ENCODE data around the gene BAD. TPM values are rescaled to one million over a fixed set of nuclear protein-coding genes. Genes with fewer than 3 reads are reported as not detected.

BAD gene
- 100 to 1,000 TPM in 5 of 9 donors, 10 to 100 TPM in 4; 72.9 to 219 (median 100) TPM for total RNA-seq
- polyA plus RNA-seq: 100 to 1,000 TPM in 2 of 3 donors, 1 to 10 TPM in 1; 9.5 to 111 (median 102) TPM
- long read RNA-seq, donor 1, transcript BAD-201 (4 exons, 929 nt): major isoform, 31 of 45 reads
- long read RNA-seq, donor 1, transcript BAD-203 (3 exons, 1,157 nt): minor isoform, 11 of 45 reads
- long read RNA-seq, donor 1, partial matches to known transcripts: 0 of 45 reads
- long read RNA-seq, donor 1, other reads (novel, unspliced or antisense): 0 of 45 reads
- long read RNA-seq, donor 2, transcript BAD-203 (3 exons, 1,157 nt): minor isoform, 5 of 20 reads
- long read RNA-seq, donor 2, transcript BAD-201 (4 exons, 929 nt): major isoform, 13 of 20 reads
- long read RNA-seq, donor 2, partial matches to known transcripts: 0 of 20 reads
- long read RNA-seq, donor 2, other reads (novel, unspliced or antisense): 0 of 20 reads
- long read RNA-seq, donor 3, transcript BAD-201 (4 exons, 929 nt): major isoform, 15 of 1,104 reads
- long read RNA-seq, donor 3, partial matches to known transcripts: 292 of 1,104 reads
- long read RNA-seq, donor 3, other reads (novel, unspliced or antisense): 790 of 1,104 reads
- long read RNA-seq, donor 4, transcript BAD-201 (4 exons, 929 nt): major isoform, 64 of 88 reads
- long read RNA-seq, donor 4, transcript BAD-203 (3 exons, 1,157 nt): minor isoform, 18 of 88 reads
- long read RNA-seq, donor 4, partial matches to known transcripts: 0 of 88 reads
- long read RNA-seq, donor 4, other reads (novel, unspliced or antisense): 4 of 88 reads
- long read RNA-seq, donor 5, transcript BAD-201 (4 exons, 929 nt): major isoform, 107 of 137 reads
- long read RNA-seq, donor 5, transcript BAD-203 (3 exons, 1,157 nt): minor isoform, 16 of 137 reads
- long read RNA-seq, donor 5, partial matches to known transcripts: 2 of 137 reads
- long read RNA-seq, donor 5, other reads (novel, unspliced or antisense): 6 of 137 reads
- long read RNA-seq, donor 6, transcript BAD-203 (3 exons, 1,157 nt): minor isoform, 9 of 74 reads
- long read RNA-seq, donor 6, transcript BAD-201 (4 exons, 929 nt): major isoform, 57 of 74 reads
- long read RNA-seq, donor 6, partial matches to known transcripts: 4 of 74 reads
- long read RNA-seq, donor 6, other reads (novel, unspliced or antisense): 2 of 74 reads
- long read RNA-seq, donor 7, transcript BAD-201 (4 exons, 929 nt): major isoform, 15 of 23 reads
- long read RNA-seq, donor 7, transcript BAD-203 (3 exons, 1,157 nt): minor isoform, 7 of 23 reads
- long read RNA-seq, donor 7, partial matches to known transcripts: 0 of 23 reads
- long read RNA-seq, donor 7, other reads (novel, unspliced or antisense): 0 of 23 reads
- long read RNA-seq, donor 8, transcript BAD-203 (3 exons, 1,157 nt): minor isoform, 11 of 2,040 reads
- long read RNA-seq, donor 8, transcript BAD-201 (4 exons, 929 nt): major isoform, 23 of 2,040 reads
- long read RNA-seq, donor 8, partial matches to known transcripts: 1,783 of 2,040 reads
- long read RNA-seq, donor 8, other reads (novel, unspliced or antisense): 222 of 2,040 reads
- long read RNA-seq, donor 9, transcript BAD-201 (4 exons, 929 nt): major isoform, 21 of 25 reads
- long read RNA-seq, donor 9, partial matches to known transcripts: 0 of 25 reads
- long read RNA-seq, donor 9, other reads (novel, unspliced or antisense): 0 of 25 reads
- long read RNA-seq, donor 10, transcript BAD-201 (4 exons, 929 nt): major isoform, 10 of 31 reads
- long read RNA-seq, donor 10, partial matches to known transcripts: 16 of 31 reads
- long read RNA-seq, donor 10, other reads (novel, unspliced or antisense): 0 of 31 reads

DNA sequence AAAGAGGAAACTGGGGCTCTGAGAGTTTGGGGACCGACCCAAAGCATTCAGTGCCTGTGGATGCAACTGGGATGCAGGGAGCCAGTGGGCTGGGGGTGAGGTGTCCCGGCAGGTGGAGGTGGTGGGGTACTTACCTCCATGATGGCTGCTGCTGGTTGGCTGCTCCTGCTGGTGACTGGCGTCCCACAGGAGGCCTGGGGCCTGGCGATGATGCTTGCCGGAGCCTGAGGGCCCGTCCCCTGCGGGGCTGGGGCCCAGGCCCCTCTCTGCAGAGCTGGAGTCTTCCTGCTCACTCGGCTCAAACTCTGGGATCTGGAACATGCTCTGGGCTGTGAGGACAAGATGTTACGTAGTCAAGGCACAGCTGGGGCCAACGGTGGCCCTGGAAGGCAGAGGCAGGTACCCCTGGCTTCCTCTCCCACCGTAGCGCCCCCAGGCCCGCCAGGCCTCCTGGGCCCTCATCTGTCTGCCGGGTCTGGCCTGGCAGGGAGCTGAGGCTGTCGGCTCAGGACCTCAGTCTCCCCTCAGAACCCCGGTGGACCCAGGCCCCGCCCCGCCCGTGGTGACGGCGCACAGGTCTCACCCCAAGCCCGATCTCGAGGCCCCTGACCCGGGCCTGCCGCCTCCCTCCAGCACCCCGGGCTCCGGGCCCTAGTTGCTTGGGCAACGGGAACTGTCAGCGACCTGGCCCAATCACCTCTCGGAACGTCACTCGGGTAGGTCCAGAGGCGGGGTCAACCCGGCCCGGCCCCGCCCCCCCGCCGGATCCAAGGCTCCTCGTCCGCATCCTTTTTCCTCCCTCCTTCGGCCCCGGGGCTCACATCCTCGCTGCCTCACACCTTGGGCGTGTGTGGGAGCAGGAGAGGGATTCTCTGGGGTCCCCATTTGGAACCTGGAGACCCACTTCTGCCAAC is at the start of gene BAD:
BAD (minus strand) TSS at position 618 of the 914 bp plus-strand sequence; CDS start at position 321, 297 bp downstream.
- WGBS, 4 donors: 2 to 52% (median 6%) methylated on average over 2 to 44 of the region's 44 CpGs
- peak; percentile 96 to 98 (median 97) for DNase-seq
- H3K27ac ChIP-seq: peak within 1 kb of the TSS; percentile 77 to 94 (median 87)
- peaks cover 0 to 3% of the 10 kb centered on the region in 2 donors for H3K36me3 ChIP-seq (replicated peaks in 1 of 2)
- intact Hi-C loops (cut with DNase I): no loop called here
- peak in 1 of 2 donors; percentile 55 for TF ChIP-seq POLR2A (IDR thresholded peaks at IDR 0.05)
- TF ChIP-seq, protein P1, sequence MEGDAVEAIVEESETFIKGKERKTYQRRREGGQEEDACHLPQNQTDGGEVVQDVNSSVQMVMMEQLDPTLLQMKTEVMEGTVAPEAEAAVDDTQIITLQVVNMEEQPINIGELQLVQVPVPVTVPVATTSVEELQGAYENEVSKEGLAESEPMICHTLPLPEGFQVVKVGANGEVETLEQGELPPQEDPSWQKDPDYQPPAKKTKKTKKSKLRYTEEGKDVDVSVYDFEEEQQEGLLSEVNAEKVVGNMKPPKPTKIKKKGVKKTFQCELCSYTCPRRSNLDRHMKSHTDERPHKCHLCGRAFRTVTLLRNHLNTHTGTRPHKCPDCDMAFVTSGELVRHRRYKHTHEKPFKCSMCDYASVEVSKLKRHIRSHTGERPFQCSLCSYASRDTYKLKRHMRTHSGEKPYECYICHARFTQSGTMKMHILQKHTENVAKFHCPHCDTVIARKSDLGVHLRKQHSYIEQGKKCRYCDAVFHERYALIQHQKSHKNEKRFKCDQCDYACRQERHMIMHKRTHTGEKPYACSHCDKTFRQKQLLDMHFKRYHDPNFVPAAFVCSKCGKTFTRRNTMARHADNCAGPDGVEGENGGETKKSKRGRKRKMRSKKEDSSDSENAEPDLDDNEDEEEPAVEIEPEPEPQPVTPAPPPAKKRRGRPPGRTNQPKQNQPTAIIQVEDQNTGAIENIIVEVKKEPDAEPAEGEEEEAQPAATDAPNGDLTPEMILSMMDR (IDR thresholded peaks at IDR 0.05): no peak
- no peaks in the 10 kb centered on the region for H3K9me3 ChIP-seq (replicated peaks in 1 of 3)
- H3K27me3 ChIP-seq: no peaks in the 10 kb centered on the region
- H3K4me1 ChIP-seq (replicated peaks in 1 of 2): peaks cover 15 to 19% of the 10 kb centered on the region in 2 donors
- peak within 1 kb of the TSS; percentile 57 to 93 (median 75) for H3K4me3 ChIP-seq

DNA sequence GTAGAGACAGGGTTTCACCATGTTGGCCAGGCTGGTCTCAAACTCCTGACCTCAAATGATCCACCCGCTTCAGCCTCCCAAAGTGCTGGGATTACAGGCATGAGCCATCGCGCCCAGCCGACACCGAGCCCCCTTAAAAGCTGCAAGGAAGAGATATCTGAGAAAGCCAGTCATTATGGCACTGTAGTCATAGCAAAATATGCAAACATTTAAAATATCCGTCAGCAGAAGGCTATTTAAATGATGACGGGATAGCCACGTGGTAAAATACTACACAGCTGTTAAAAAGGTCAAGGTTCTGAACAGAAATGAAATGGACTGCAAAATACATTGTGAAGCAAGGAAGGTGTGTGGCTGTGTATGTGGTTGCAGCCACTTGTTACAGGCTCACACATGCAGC is 49.1 kb upstream of the BAD start:
- no peak for TF ChIP-seq POLR2A (IDR thresholded peaks at IDR 0.05)
- TF ChIP-seq, protein P1 (IDR thresholded peaks at IDR 0.05): no peak
- H3K27me3 ChIP-seq: no peaks in the 10 kb centered on the region
- H3K4me1 ChIP-seq (replicated peaks in 1 of 2): peaks cover 9 to 16% of the 10 kb centered on the region in 2 donors
- H3K27ac ChIP-seq: no peak overlapping the region
- no peaks in the 10 kb centered on the region for H3K9me3 ChIP-seq (replicated peaks in 1 of 3)
- H3K4me3 ChIP-seq: no peak overlapping the region
- intact Hi-C loops (cut with DNase I): no loop called here
- H3K36me3 ChIP-seq (replicated peaks in 1 of 2): no peaks in the 10 kb centered on the region
- no peak for DNase-seq
- 71 to 76% (median 74%) methylated on average over 7 to 8 of the region's 8 CpGs for WGBS, 4 donors
